NAMALWA (cell line): ENCODE data around the gene NTRK2.

Experiments
- DNase-seq: peaks from one replicate; pipeline ENCODE4 v3.0.0-alpha.2; 2015; ENCODE audit warnings: low spot score

NTRK2 gene

GRCh38 chr9:84974855-84975254 lies 305.3 kb downstream of the NTRK2 start:
- DNase-seq = no peak

- DNase-seq = no peak
Observed at GRCh38 chr9:84975926-84976325, 306.4 kb downstream of the NTRK2 start.

GRCh38 chr9:84978661-84979060 lies 309.1 kb downstream of the NTRK2 start:
- DNase-seq = no peak

GRCh38 chr9:84983749-84984148 lies 314.2 kb downstream of the NTRK2 start:
- no peak for DNase-seq

- DNase-seq = no peak
Observed at GRCh38 chr9:84988621-84989020, 319.1 kb downstream of the NTRK2 start.

GRCh38 chr9:84990416-84990815 lies 320.9 kb downstream of the NTRK2 start:
- DNase-seq = no peak

GRCh38 chr9:84990850-84991513 lies 321.5 kb downstream of the NTRK2 start:
- DNase-seq = no peak

GRCh38 chr9:84991514-84991870 lies 322.0 kb downstream of the NTRK2 start:
- DNase-seq = no peak

- no peak for DNase-seq
Observed at GRCh38 chr9:84992381-84992780, 322.9 kb downstream of the NTRK2 start.

- no peak for DNase-seq
Observed at GRCh38 chr9:84993105-84993504, 323.6 kb downstream of the NTRK2 start.

- DNase-seq = no peak
Observed at GRCh38 chr9:84996029-84996428, 326.5 kb downstream of the NTRK2 start.

- no peak for DNase-seq
Observed at GRCh38 chr9:84996716-84997115, 327.2 kb downstream of the NTRK2 start.

GRCh38 chr9:84997472-84997871 lies 327.9 kb downstream of the NTRK2 start:
- DNase-seq = no peak

- no peak for DNase-seq
Observed at GRCh38 chr9:84998639-84999038, 329.1 kb downstream of the NTRK2 start.

GRCh38 chr9:84999788-85000187 lies 330.3 kb downstream of the NTRK2 start:
- DNase-seq = no peak

- DNase-seq = no peak
Observed at GRCh38 chr9:85001925-85002324, 332.4 kb downstream of the NTRK2 start.

GRCh38 chr9:85004818-85005413 lies 335.4 kb downstream of the NTRK2 start:
- no peak for DNase-seq

- no peak for DNase-seq
Observed at GRCh38 chr9:85007748-85008147, 338.2 kb downstream of the NTRK2 start.

GRCh38 chr9:85008215-85008614 lies 338.7 kb downstream of the NTRK2 start:
- no peak for DNase-seq

GRCh38 chr9:85009251-85009650 lies 339.7 kb downstream of the NTRK2 start:
- no peak for DNase-seq

- no peak for DNase-seq
Observed at GRCh38 chr9:85013703-85014102, 344.2 kb downstream of the NTRK2 start.

GRCh38 chr9:85014292-85014691 lies 344.8 kb downstream of the NTRK2 start:
- DNase-seq = no peak

GRCh38 chr9:85016384-85017006 lies 347.0 kb downstream of the NTRK2 start:
- no peak for DNase-seq

GRCh38 chr9:85020791-85021190 lies 351.3 kb downstream of the NTRK2 start:
- no peak for DNase-seq
